ENCODE measurements around the gene SLC9A7. TPM values are rescaled to one million over a fixed set of nuclear protein-coding genes. Genes with fewer than 3 reads are reported as not detected.

The SLC9A7 gene
- total and polyA plus RNA-seq, 12 donors = 2.3 to 22.8 (median 12.4) TPM

- Histone ChIP-seq H3K4me3 (no peak overlapping the region), H3K4me1 (replicated peaks in 1 of 2) (no peaks in the 10 kb centered on the region), H3K9me3 (replicated peaks in 1 of 3) (no peaks in the 10 kb centered on the region), H3K27me3 (no peaks in the 10 kb centered on the region), H3K27ac (no peak overlapping the region), H3K36me3 (replicated peaks in 1 of 2) (no peaks in the 10 kb centered on the region)
- DNase-seq = no peak
- TF ChIP-seq CTCF (IDR thresholded peaks at IDR 0.05) (no peak), POLR2A (IDR thresholded peaks at IDR 0.05) (no peak)
- 69 to 88% (median 75%) methylated on average over 1 of the region's 1 CpG for WGBS, 4 donors
- intact Hi-C loops (cut with DNase I) = no loop called here
Observed at GRCh38 chrX:46743046-46743445, 15.9 kb downstream of the SLC9A7 start.

- DNase-seq = no peak
- intact Hi-C loops (cut with DNase I) = no loop called here
- no peak for TF ChIP-seq CTCF (IDR thresholded peaks at IDR 0.05)
- no peak for TF ChIP-seq POLR2A (IDR thresholded peaks at IDR 0.05)
- H3K36me3 ChIP-seq (replicated peaks in 1 of 2) = no peaks in the 10 kb centered on the region
- no peak overlapping the region for H3K4me3 ChIP-seq
- WGBS, 4 donors = 27 to 40% (median 36%) methylated on average over 1 of the region's 1 CpG
- no peak overlapping the region for H3K27ac ChIP-seq
- H3K9me3 ChIP-seq (replicated peaks in 1 of 3) = peaks cover 0 to 16% (median 0%) of the 10 kb centered on the region in 3 donors
- no peaks in the 10 kb centered on the region for H3K4me1 ChIP-seq (replicated peaks in 1 of 2)
- H3K27me3 ChIP-seq = no peaks in the 10 kb centered on the region
Observed at GRCh38 chrX:46739736-46740135, 19.2 kb downstream of the SLC9A7 start.

GRCh38 chrX:46737462-46737861 is 21.5 kb downstream of the SLC9A7 start:
- TF ChIP-seq CTCF (IDR thresholded peaks at IDR 0.05) = no peak
- no peak for TF ChIP-seq POLR2A (IDR thresholded peaks at IDR 0.05)
- Histone ChIP-seq H3K27me3 (no peaks in the 10 kb centered on the region), H3K4me3 (no peak overlapping the region), H3K4me1 (replicated peaks in 1 of 2) (no peaks in the 10 kb centered on the region), H3K27ac (no peak overlapping the region), H3K9me3 (replicated peaks in 1 of 3) (peaks cover 0 to 16% (median 0%) of the 10 kb centered on the region in 3 donors), H3K36me3 (replicated peaks in 1 of 2) (no peaks in the 10 kb centered on the region)
- no peak for DNase-seq
- WGBS, 4 donors = 23 to 83% (median 47%) methylated on average over 2 of the region's 2 CpGs
- intact Hi-C loops (cut with DNase I) = no loop called here

GRCh38 chrX:46737041-46737440 is 21.9 kb downstream of the SLC9A7 start:
- no peaks in the 10 kb centered on the region for H3K36me3 ChIP-seq (replicated peaks in 1 of 2)
- no peak for TF ChIP-seq CTCF (IDR thresholded peaks at IDR 0.05)
- no peak for TF ChIP-seq POLR2A (IDR thresholded peaks at IDR 0.05)
- H3K27ac ChIP-seq = no peak overlapping the region
- DNase-seq = no peak
- no peak overlapping the region for H3K4me3 ChIP-seq
- H3K27me3 ChIP-seq = no peaks in the 10 kb centered on the region
- peaks cover 0 to 16% (median 0%) of the 10 kb centered on the region in 3 donors for H3K9me3 ChIP-seq (replicated peaks in 1 of 3)
- intact Hi-C loops (cut with DNase I) = no loop called here
- no peaks in the 10 kb centered on the region for H3K4me1 ChIP-seq (replicated peaks in 1 of 2)

All from adrenal gland (tissue), 12 donors.